HEK293 (cell line): ENCODE results near the gene SLC8A1.

Source experiments
- CTCF ChIA-PET: fragments of 350-600 bp; formaldehyde crosslinking; extraction: SDS; loops from one replicate; lab custom pipeline; 2021; ENCODE audit warnings: antibody characterized with exemption; lab: Yijun Ruan, JAX
- POLR2A ChIA-PET: fragments of 300-600 bp; formaldehyde crosslinking; extraction: SDS; loops from one replicate; lab custom pipeline; 2020; ENCODE audit warnings: antibody characterized with exemption, inconsistent platforms; lab: Yijun Ruan, JAX
- H3K27ac ChIP-seq: fragments of 200-500 bp; sonication (Bioruptor generic); 2 replicates; pipeline ENCODE4 v1.5.1; 2014; ENCODE audit warnings: low read depth, low read length, control low read depth, inconsistent platforms; ENCODE audit errors: extremely low read depth
- H3K36me3 ChIP-seq, 2 experiments: fragments of 200-500 bp in 1 of 2; sonication (Bioruptor generic) in 1 of 2; 1 replicate in 1 of 2; 2 replicates in 1 of 2; pipeline ENCODE4 v1.5.1; 2014 to 2017; ENCODE audit warnings: inconsistent platforms in 2 of 2, low read length in 2 of 2; ENCODE audit not compliant: control insufficient read depth in 2 of 2, insufficient read depth in 1 of 2
- H3K4me1 ChIP-seq: fragments of 200-500 bp; sonication (Bioruptor generic); 2 replicates; pipeline ENCODE4 v1.5.1; 2014; ENCODE audit warnings: mild to moderate bottlenecking, low read length, inconsistent platforms; ENCODE audit not compliant: control insufficient read depth, insufficient read depth
- H3K4me3 ChIP-seq: 2 replicates; pipeline ENCODE4 v1.5.1; 2011; ENCODE audit warnings: low read depth, mild to moderate bottlenecking, control low read depth, low read length, moderate library complexity
- H3K9me3 ChIP-seq: fragments of 200-500 bp; sonication (Bioruptor generic); 2 replicates; pipeline ENCODE4 v1.5.1; 2014; ENCODE audit warnings: low read depth, low read length, inconsistent platforms; ENCODE audit not compliant: control insufficient read depth, insufficient read depth
- MEIS1 ChIP-seq: sonication (generic); formaldehyde crosslinking; IDR thresholded peaks from 2 replicates; pipeline ENCODE4 v1.8.1; 2022; ENCODE audit warnings: missing genetic modification reagents, mild to moderate bottlenecking, borderline replicate concordance
- PRDM4 ChIP-seq: fragments of 450-650 bp; formaldehyde crosslinking; IDR thresholded peaks from 2 replicates; pipeline ENCODE4 v1.5.1; 2017; ENCODE audit warnings: missing biosample characterization, missing genetic modification characterization
- ZBTB49 ChIP-seq: fragments of 450-650 bp; formaldehyde crosslinking; IDR thresholded peaks from 2 replicates; pipeline ENCODE4 v1.5.1; 2016; ENCODE audit warnings: missing biosample characterization, missing genetic modification characterization, low read depth
- ZNF169 ChIP-seq: fragments of 450-650 bp; formaldehyde crosslinking; IDR thresholded peaks from 2 replicates; pipeline ENCODE4 v1.5.1; 2016; ENCODE audit warnings: missing biosample characterization, missing genetic modification characterization
- ZNF23 ChIP-seq: fragments of 450-650 bp; formaldehyde crosslinking; IDR thresholded peaks from 2 replicates; pipeline ENCODE4 v1.5.1; 2016; ENCODE audit warnings: missing biosample characterization, missing genetic modification characterization, borderline replicate concordance
- ZNF266 ChIP-seq: fragments of 450-650 bp; formaldehyde crosslinking; IDR thresholded peaks from 2 replicates; pipeline ENCODE4 v1.5.1; 2016; ENCODE audit warnings: missing biosample characterization, missing genetic modification characterization, low read depth
- ZNF280D ChIP-seq: fragments of 450-650 bp; formaldehyde crosslinking; IDR thresholded peaks from 2 replicates; pipeline ENCODE4 v1.5.1; 2016; ENCODE audit warnings: missing biosample characterization, missing genetic modification characterization
- ZNF398 ChIP-seq: fragments of 450-650 bp; formaldehyde crosslinking; IDR thresholded peaks from 2 replicates; pipeline ENCODE4 v1.5.1; 2017; ENCODE audit warnings: missing biosample characterization, missing genetic modification characterization
- ZNF48 ChIP-seq: fragments of 450-650 bp; formaldehyde crosslinking; IDR thresholded peaks from 2 replicates; pipeline ENCODE4 v1.5.1; 2016; ENCODE audit warnings: missing biosample characterization, missing genetic modification characterization
- ZNF544 ChIP-seq: fragments of 450-650 bp; formaldehyde crosslinking; IDR thresholded peaks from 2 replicates; pipeline ENCODE4 v1.5.0; 2017; ENCODE audit warnings: missing biosample characterization, missing genetic modification characterization
- ZNF555 ChIP-seq: fragments of 450-650 bp; formaldehyde crosslinking; conservative IDR thresholded peaks from 2 replicates; pipeline ENCODE4 v1.5.1; 2017; ENCODE audit warnings: missing biosample characterization, mild to moderate bottlenecking, missing genetic modification characterization, inconsistent platforms
- ZNF558 ChIP-seq: fragments of 450-650 bp; formaldehyde crosslinking; IDR thresholded peaks from 2 replicates; pipeline ENCODE4 v1.5.1; 2016; ENCODE audit warnings: missing biosample characterization, missing genetic modification characterization
- ZNF664 ChIP-seq: fragments of 450-650 bp; formaldehyde crosslinking; IDR thresholded peaks from 2 replicates; pipeline ENCODE4 v1.5.1; 2016; ENCODE audit warnings: missing biosample characterization, missing genetic modification characterization
- ZNF785 ChIP-seq: fragments of 450-650 bp; formaldehyde crosslinking; IDR thresholded peaks from 2 replicates; pipeline ENCODE4 v1.5.1; 2016; ENCODE audit warnings: missing biosample characterization, missing genetic modification characterization
- ZNF791 ChIP-seq: fragments of 450-650 bp; formaldehyde crosslinking; IDR thresholded peaks from 2 replicates; pipeline ENCODE4 v1.5.1; 2016; ENCODE audit warnings: missing biosample characterization, missing genetic modification characterization
- ZXDB ChIP-seq: fragments of 450-650 bp; formaldehyde crosslinking; IDR thresholded peaks from 2 replicates; pipeline ENCODE4 v1.5.1; 2016; ENCODE audit warnings: missing biosample characterization, missing genetic modification characterization

Gene SLC8A1

GRCh38 chr2:40120957-40121356, 330.9 kb downstream of the SLC8A1 start (continued):
- TF ChIP-seq ZNF280D = no peak
- no peak for TF ChIP-seq ZNF48 (tag by site-specific recombination)
- TF ChIP-seq ZNF23 (tag by site-specific recombination) = no peak
- no peak for TF ChIP-seq PRDM4 (tag by site-specific recombination)
- TF ChIP-seq ZNF558 = no peak
- TF ChIP-seq, all 188 proteins: peak for 0

- Histone ChIP-seq H3K27ac (no peak overlapping the region), H3K9me3 (no peaks in the 10 kb centered on the region), H3K4me1 (no peaks in the 10 kb centered on the region), H3K36me3 (no peaks in the 10 kb centered on the region), H3K4me3 (no peak overlapping the region)
- ChIA-PET CTCF (no interaction called here), POLR2A (no interaction called here)
- TF ChIP-seq ZBTB49 (no peak), ZNF169 (tag by site-specific recombination) (no peak), ZXDB (tag by site-specific recombination) (no peak), ZNF398 (tag by site-specific recombination) (no peak), ZNF555 (no peak), ZNF791 (tag by site-specific recombination) (no peak), MEIS1 (CRISPR knock-in tag) (no peak), ZNF785 (tag by site-specific recombination) (no peak), ZNF544 (no peak), ZNF664 (tag by site-specific recombination) (no peak), ZNF266 (tag by site-specific recombination) (no peak)
Observed at GRCh38 chr2:40120026-40120425, 331.9 kb downstream of the SLC8A1 start.
